Cerebellar nuclear complex (tissue), 1 donor: ENCODE measurements around the gene CHST5.
A peak's percentile ranks its signal among the peaks of the same experiment; 100 is the strongest.
"Not testable (repeated sequence)": the region's sequence is repeated elsewhere in the genome, so short reads cannot be mapped to it uniquely, and the experiment has no call there.

Experiments used
- DNase-seq, 2 experiments: peaks; one replicate each; lab custom pipeline; 2025; lab: John Stamatoyannopoulos, UW

Gene CHST5

DNA sequence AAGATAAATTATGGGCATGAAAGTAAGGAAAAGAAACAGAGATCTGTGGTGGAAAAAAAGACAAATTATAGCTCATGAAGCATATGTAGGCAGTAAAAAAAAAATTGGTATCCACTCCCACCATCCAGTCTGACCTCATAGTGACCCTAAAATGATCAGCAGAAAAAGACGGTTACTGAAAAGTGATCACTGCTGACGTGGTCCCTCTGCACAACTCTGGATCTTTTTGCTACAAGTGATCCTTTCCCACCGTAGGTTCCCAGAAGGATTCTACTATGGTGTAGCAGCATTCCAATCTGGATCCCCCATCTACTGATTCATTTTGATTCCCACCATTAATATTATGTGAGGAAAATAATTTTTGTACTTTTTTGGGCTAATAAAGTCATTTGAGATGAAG lies 29.8 kb downstream of the CHST5 start:
- no peak for DNase-seq

DNA sequence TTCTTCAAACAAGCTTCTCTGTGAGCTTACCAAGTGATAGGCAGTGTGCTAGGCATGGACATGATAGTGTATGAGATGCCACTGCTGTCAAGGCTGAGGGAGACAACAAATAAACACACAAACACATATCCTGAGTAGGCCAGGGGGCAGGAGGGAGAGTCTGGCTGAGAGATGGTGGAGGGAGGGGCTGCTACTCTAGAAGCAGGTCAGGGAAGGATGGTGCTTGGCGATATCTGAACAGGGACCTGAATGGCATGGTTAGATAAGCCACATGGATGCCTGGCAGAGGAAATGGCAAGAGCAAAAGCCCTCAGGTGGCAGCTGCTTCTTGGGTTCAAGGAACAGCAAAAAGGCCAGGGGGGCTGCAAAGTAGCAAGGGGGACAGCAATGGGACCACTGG lies 32.1 kb downstream of the CHST5 start:
- no peak for DNase-seq

DNA sequence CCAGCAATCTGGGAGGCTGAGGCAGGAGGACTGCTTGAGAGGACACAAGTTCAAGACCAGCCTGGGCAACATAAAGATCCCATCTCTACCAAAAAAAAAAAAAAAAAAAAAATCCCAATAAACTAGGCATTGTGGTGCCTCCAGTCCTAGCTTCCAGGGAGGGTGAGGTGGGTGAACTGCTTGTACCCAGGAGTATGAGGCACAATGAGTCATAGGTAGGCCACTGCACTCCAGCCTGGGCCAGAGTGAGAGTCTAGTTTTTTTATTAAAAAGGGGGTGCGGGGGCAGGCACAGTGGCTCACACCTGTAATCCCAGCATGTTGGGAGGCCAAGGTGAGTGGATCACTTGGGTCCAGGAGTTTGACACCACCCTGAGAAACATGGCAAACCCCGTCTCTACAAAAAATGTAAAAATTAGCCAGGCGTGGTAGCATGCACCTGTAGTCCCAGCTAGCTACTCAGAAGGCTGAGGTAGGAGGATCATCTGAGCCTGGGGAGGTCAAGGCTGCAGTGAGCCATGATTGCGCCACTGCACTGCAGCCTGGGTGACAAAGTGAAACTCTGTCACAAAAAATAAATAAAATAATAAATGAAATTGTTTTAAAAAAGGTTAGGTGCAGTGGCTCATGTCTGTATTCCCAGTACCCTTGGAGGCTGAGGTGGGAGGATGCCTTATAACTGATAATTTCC lies 32.8 kb downstream of the CHST5 start:
- DNase-seq, result no peak

DNA sequence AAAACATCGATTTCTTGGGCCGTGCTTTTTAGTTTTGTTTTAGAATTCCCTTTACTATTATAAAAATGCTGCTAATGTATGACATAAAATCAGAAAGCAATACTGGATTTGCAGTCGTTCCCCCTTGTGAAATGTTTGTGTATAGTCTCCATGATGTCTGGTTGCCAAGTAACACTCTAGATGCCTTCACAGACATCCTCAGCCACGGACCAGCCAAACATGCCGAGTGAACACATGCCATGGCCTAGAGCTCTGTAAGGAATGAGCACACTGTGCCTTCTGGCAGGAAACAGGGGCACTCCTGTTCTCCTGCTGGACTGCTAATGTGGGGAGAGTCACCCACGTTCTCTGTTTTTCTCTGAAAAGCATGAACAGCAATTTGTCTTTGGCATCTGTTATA lies 34.1 kb downstream of the CHST5 start:
- peak; percentile 75 for DNase-seq

DNA sequence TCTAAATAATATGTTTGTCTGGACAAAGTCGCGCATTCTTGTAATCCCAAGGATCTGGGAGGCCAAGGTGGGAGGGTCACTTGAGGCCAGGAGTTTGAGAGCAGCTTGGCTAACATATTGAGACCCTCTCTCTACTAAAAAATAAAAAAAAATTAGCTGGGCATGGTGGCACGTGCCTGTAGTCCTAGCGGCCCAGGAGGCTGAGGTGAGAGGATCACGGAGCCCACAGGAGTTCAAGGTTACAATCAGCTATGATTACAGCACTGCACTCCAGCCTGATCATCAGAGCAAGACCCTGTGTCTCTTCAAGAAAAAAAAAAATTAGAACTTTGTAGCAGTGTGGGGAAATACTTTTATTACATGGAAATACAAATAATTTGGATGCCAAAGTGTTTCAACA lies 34.5 kb downstream of the CHST5 start:
- DNase-seq, result no peak

DNA sequence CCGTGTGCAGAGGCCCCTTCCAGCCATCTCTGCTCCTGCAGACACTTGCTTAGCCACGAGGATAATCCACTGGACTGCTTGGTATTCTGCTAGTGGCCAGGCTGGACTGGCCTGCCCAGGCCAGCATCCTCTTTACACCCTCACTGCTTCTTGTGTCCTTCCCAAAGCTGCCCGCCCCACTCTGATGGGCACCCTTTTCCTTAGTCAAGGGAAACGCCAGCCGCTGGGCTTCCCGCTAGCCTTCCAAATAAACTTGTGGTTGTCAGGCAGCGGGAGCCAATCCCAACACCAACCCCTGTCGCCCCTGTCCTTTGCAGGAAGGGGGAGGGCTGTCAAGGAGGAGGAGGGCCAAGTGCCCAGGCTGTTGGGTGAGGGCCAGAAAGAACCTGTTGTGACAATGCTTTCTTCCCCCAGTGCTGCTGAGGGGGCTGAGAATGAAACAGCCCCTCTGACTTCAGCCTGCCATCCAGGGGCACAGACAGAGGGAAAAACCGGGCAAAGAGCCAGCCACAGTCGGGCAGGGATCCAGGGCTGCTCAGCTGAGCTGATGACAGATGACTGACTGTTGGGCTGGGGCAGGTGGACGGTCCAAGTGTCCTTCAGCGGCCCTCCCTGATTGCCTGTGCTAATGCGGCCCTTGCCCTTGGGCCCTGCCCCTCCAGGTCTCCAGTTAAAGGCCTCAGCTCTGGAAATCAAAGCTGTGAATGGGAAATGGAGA lies 37.1 kb downstream of the CHST5 start:
- DNase-seq, result not testable (repeated sequence)

DNA sequence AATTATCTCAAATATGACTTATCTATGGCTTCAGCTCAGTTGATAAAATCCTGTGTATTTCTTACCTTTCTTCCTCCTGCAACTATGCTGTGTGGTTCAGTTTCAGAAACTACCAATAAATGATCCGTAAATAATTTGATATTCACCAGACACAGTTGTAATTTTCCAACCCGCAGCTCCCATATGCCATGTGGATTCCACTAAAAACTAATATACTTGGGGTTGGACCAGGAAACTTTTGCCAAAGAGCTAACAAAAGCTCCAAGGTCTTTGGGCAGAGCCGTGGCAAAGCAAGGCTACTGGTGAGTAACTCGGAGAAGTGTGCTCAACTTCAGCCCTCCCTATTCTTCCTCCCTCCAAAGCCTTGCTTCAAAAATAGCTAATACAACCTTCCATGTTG lies 38.4 kb downstream of the CHST5 start:
- peak in 1 of 2 experiments; percentile 68 for DNase-seq

DNA sequence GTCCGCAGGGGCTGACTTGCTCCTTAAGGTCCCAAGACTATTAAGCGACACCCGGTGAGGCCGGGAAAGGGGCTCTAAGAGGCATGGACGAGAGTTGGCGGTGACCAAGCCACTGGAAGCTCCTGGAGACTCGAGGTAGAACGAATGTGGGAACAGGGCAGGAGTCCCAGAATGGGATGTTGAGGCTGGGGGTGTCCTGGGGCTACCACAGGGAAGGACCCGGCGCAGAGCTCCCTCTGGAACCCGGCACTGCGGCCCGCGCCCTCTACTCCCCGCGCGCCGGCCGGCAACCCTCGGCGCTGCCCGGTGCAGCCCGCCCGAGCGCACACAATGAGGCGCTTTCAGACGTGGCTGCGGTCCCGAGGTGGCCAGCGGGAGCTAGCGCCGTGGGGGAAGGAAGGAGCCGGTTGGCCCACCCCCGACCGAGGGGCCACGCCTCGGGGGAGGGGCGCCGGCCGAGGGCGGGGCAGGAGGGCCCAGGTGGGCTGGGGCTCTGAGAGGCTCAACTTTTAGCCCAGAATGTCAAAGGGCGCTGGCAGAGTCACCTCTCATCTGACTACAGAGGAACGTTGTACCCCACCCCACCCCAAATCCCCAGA lies 40.7 kb downstream of the CHST5 start, which contains the start of gene CHST6:
TSS of gene CHST6 (minus strand) at position 366 of the 599 bp plus-strand sequence. CDS start 15,613 bp downstream, outside the sequence.
- peak in 1 of 2 experiments; percentile 18 for DNase-seq

DNA sequence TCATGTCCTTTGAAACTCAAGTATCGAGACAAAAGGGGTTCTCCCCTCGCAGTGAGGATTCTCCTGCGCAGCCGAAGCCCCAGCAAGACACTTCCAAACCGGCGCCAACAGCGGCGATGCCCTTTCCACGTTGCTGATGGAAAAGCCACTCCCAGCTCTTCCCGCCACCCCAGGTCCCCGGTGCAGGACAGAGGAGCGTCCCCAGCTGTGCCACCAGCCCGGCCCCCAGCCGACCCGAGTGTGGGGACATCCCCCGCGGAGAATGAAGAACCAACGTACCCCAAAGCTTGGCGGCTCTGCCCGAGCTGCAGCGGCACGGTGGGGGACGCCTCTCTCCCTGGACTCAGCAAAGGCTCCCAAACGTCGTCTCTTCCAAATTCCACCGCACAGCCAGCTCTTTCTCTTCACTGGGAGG lies 41.2 kb downstream of the CHST5 start:
- DNase-seq, result no peak

DNA sequence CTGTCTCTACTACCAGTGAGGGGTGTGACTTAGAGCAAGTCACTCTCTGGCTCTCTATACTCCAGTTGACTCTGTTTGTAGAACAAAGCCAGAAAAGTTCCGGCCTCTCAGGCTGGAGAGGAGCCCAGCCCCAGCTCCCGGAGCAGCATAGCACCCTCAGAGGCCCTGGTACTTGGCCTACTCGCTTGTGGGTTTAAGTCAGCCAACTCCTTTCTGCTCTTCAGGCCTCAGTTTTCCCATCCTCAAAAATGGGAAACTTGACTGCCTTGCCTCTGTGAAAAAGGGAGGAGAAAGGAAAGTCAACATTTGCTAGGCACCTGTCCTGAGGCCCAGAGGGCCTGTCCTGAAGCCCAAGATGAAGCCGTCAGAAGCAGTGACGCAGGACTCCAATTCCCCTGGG lies 41.7 kb downstream of the CHST5 start:
- no peak for DNase-seq

DNA sequence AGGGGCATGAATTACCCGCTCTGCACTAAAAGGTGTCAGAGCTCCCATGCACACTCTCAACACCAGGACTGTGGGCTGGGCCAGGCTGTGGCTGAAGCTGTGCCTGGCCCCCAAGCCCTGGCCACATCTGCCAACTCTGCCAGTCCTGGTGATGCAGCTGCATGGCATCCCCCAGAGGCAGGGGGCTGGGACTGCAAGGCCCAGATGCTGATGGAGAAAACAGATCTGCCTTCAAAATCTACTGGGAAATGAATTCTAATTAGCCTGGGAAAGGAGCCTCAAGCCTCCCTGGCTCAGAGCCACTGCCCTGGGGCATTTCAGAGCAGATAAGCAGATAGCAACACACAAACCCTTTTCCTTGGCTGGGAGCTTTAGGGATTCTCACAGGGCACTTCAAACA lies 44.0 kb downstream of the CHST5 start:
- DNase-seq, result no peak

DNA sequence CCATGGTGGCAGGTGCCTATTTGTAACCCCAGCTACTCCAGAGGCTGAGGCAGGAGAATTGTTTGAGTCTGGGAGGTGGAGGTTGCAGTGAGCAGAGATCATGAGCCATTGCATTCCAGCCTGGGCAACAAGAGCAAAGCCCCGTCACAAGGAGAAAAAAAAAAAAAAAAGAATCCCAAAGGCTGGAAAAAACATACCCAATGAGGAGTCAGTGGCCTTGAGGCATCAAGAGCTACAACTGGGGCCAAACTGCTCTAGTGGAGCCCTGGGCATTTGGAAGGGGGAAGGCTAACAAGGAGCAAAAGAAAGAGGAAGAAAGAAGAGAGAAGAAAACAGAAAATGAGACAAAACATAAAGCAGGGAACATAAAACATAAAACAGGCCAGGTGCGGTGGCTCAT lies 47.6 kb downstream of the CHST5 start:
- no peak for DNase-seq

DNA sequence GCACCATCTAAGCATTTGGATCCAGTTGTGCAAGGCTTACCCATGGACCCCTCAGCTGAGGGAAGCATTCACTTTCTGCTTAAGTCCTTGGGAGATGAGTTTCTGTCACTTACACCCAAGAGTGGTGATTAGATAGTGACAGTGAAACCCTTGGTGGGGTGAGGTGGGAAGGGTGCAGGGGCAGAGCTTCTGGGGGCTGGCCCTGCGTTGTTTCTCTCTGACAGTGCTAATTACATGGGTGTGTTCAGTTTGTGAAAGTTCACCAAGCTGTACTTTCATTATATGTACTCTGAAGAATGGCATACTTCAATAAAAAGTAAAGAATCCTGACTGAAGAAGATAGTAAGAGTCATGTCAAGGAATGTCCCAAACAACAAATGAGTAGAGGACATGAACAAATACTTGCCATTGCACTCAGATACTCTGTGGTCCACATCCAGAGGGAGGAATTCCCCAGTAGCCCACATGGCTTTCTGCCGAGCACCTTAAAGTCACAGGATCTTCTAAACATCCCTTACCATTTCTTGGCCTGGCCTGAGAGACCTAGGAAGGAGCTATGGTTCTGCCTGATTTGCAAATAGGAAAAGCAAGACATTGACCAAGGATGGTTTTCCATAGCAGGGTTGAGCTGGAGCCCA lies 49.1 kb downstream of the CHST5 start:
- DNase-seq, result no peak

DNA sequence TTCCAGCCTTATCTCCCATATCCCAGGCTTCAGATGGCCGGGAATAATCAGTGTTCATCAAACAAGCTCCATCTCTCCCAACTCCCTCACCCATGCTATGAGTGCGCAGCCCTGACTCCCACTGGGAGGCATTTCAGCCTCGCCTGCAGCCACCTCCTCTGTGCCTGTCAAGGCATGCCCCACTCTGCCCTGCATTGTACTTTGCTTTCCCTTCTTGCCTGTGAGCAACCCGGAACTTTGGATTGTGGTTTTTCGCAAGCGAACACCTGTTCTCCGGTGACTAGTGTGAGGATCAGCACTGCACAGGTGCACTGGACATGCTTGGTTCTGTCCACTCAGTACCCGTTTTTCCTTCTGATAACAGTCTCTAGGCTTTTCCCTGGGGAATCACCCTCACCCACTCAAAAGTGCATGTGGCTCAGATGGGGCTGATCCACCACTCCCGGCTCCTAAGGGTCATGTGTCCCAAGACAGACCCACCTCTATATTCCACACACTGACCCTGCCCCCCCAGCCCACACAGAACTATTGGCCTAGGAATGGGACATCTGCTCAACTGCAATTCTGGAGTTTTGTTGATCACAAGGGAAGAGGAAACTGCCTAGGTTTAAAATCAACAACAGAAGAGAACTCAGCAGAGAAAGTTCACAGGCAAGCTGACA lies 49.8 kb downstream of the CHST5 start:
- DNase-seq, result no peak

DNA sequence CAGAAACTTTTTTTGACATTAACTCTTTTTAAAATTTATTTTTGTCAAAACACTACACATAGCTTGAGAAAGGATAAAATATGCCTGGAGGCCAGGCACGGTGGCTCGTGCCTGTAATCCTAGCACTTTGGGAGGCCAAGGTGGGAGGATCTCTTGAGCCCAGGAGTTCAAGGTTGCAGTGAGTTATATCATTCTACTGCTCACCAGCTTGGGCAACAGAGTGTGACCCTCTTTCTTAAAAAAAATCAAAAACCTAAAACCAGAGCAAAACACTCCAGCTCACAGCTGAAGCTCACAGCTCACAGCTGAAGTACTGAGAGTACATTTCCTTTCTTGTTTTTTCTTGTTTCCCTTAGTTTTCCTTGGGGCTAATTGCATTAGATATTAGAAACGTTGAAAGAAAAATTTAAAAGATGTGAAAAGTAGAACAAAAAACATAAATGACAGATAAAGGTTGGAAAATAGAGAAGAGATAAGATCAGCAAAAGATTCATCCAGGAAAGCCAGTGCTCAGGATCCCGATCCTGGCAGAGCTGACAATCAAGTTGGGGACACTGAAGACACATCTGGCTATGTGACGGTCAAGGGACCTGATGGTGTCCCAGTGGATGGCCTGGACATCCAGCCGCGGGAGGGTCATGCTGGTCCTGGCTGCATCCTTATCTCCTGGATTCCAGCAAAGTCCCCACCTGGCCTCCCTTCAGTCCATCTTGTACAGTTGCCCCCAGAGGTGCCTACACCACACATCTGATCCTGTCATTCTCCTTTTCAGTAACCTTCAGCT lies 50.5 kb downstream of the CHST5 start:
- DNase-seq, result no peak

DNA sequence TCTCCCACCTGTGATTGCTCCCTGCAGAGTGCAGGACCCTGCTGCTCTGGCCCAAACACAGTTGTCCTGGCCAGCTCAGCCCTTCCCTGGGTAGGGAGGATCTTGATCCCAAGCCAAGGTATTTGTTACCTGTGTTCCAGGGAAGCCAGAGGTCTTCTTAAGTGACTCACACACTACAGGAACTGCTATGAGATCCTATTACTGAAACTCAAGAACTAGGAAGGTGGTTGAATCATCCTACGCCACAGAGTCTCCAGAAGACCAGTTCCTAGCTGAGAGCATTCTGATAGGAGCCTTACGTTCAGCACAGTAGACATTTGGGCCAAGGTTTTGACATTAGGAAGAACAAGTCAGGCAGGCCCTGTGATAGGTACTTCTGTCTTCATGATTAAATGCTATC lies 52.7 kb downstream of the CHST5 start:
- DNase-seq, result no peak

DNA sequence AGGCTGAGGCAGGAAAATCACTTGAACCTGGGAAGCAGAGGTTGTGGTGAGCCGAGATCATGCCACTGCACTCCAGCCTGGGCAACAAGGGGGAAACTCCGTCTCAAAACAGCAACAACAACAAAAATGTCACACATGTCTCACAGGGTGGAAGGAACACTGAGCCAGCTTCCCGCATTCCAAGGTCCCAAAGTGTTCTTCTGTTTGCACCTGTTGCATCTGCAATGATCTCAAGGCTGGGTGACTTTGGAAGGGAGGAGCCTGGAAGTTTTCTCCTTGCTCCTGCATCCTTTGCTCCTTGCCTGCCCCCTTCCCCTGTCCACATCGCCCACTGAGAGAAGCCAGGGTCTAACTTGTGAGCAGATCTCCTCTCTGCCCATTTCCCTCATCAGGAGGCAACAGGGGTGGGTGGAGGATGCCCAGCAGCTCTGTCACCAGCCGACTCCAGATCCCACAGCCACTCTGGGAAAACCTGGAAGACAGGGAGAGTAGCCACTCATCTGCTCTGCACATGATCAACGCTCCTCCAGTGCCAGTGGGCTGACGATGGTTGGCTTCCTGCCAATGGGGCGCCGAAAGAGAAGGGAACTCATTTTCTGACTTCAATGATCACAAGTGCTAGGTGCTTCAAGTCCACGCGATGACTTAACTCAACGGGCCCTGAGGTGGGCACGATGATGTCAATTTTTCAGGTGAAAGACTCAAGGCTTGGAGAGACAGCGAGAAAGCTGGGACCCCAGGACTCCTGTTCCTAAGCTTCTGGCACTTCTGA lies 53.3 kb downstream of the CHST5 start:
- DNase-seq, result no peak

DNA sequence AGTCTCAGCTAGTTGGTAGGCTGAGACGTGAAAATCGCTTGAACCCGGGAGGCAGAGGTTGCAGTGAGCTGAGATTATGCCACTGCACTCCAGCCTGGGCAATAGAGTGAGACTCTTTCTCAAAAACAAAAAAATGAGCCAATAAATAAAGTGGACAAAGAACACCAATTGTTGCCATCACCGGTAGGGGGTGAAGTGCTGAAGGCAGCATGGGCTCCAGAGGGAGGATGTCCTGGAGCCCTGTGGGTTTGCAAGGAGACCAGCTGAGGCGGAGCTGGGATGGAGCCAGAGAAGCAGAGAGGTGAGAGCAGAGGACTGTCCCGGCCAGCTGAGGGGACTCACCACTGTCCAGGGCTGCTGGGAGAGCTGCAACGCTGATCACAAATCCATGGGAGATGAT lies 54.4 kb downstream of the CHST5 start:
- no peak for DNase-seq

DNA sequence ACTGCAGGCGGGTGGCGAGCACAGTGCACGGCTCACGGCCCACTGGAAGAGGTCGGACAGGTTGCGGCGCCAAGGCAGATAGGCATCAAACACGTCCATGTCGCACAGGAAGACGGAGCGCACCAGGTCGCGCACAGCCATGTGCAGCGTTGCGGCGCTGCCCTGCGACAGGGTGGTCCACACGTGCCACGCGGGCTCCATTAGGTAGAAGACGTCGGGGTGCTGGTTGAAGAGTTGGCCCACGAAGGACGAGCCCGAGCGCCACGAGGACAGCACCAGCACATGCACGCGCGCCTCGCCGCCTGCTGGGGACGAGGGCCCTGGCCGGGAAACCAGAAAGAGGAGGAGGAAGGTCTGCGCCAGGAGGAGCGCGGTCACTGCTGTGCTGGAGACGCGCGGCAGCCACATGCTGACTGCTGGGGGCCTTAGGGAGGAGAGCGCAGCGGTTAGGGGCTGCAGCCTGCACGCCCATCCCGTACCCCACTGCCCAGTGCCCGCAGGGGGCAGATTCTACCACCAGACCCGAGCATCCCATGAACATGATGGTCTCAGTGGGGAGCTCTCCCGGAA lies 56.4 kb downstream of the CHST5 start:
- DNase-seq, result no peak
